Osteocyte (in vitro differentiated cells): Measurements from ENCODE around the gene FMR1. TPM values are rescaled to one million over a fixed set of nuclear protein-coding genes. Genes with fewer than 3 reads are reported as not detected.

Experiments used
- DNase-seq: peaks from one replicate; pipeline ENCODE4 v3.0.0; 2021; ENCODE audit warnings: mixed read lengths; ENCODE audit not compliant: unreplicated experiment; ENCODE audit errors: extremely low spot score
- H3K27ac Mint-ChIP-seq: one replicate; pipeline ENCODE4 v1.8.0; 2021; ENCODE audit warnings: mild to moderate bottlenecking, mixed read lengths; ENCODE audit not compliant: unreplicated experiment
- H3K27me3 Mint-ChIP-seq: one replicate; pipeline ENCODE4 v1.8.0; 2021; ENCODE audit warnings: mixed read lengths; ENCODE audit not compliant: unreplicated experiment
- H3K36me3 Mint-ChIP-seq: one replicate; pipeline ENCODE4 v1.8.0; 2021; ENCODE audit warnings: mixed read lengths; ENCODE audit not compliant: unreplicated experiment
- H3K4me1 Mint-ChIP-seq: one replicate; pipeline ENCODE4 v1.8.0; 2021; ENCODE audit warnings: mixed read lengths; ENCODE audit not compliant: unreplicated experiment
- H3K4me3 Mint-ChIP-seq: one replicate; pipeline ENCODE4 v1.8.0; 2021; ENCODE audit warnings: mild to moderate bottlenecking, moderate library complexity, mixed read lengths; ENCODE audit not compliant: unreplicated experiment
- H3K9me3 Mint-ChIP-seq: one replicate; pipeline ENCODE4 v1.8.0; 2021; ENCODE audit warnings: mixed read lengths; ENCODE audit not compliant: unreplicated experiment
- CTCF ChIP-seq: fragments of 200-600 bp; sonication (generic); IDR thresholded peaks from 2 replicates; pipeline ENCODE4 v1.5.0; 2021; ENCODE audit warnings: antibody characterized with exemption, mild to moderate bottlenecking, moderate library complexity
- total RNA-seq: library from RNA; stranded (reverse); gene quantifications from 2 replicates; pipeline ENCODE4 v1.2.1, GENCODE V29; 2021

FMR1 gene
- total RNA-seq, 1 donor from 2014 or later, result 59.8 TPM

GRCh38 chrX:147914591-147914990 lies 2.9 kb downstream of the FMR1 start:
- peaks cover 45% of the 10 kb centered on the region for H3K4me1 Mint-ChIP-seq
- H3K36me3 Mint-ChIP-seq, result no peaks in the 10 kb centered on the region
- H3K27ac Mint-ChIP-seq, result no peak overlapping the region
- TF ChIP-seq CTCF, result no peak
- DNase-seq, result no peak
- H3K4me3 Mint-ChIP-seq, result peak overlapping the region; percentile 92
- no peaks in the 10 kb centered on the region for H3K27me3 Mint-ChIP-seq
- peaks cover 6% of the 10 kb centered on the region for H3K9me3 Mint-ChIP-seq

GRCh38 chrX:147916375-147916968 lies 4.8 kb downstream of the FMR1 start:
- Mint-ChIP-seq H3K27ac (peak overlapping the region; percentile 79), H3K27me3 (no peaks in the 10 kb centered on the region), H3K4me3 (no peak overlapping the region), H3K36me3 (no peaks in the 10 kb centered on the region), H3K9me3 (peaks cover 5% of the 10 kb centered on the region), H3K4me1 (peaks cover 49% of the 10 kb centered on the region)
- TF ChIP-seq CTCF, result no peak
- no peak for DNase-seq

- no peaks in the 10 kb centered on the region for H3K36me3 Mint-ChIP-seq
- no peak overlapping the region for H3K4me3 Mint-ChIP-seq
- no peak overlapping the region for H3K27ac Mint-ChIP-seq
- H3K4me1 Mint-ChIP-seq, result peaks cover 52% of the 10 kb centered on the region
- DNase-seq, result no peak
- H3K9me3 Mint-ChIP-seq, result peaks cover 5% of the 10 kb centered on the region
- no peaks in the 10 kb centered on the region for H3K27me3 Mint-ChIP-seq
- TF ChIP-seq CTCF, result no peak
Observed at GRCh38 chrX:147917700-147918695, 6.3 kb downstream of the FMR1 start.

GRCh38 chrX:147920161-147920666 lies 8.5 kb downstream of the FMR1 start:
- Mint-ChIP-seq H3K4me3 (no peak overlapping the region), H3K4me1 (peaks cover 37% of the 10 kb centered on the region), H3K36me3 (no peaks in the 10 kb centered on the region), H3K9me3 (peaks cover 5% of the 10 kb centered on the region), H3K27me3 (no peaks in the 10 kb centered on the region), H3K27ac (no peak overlapping the region)
- TF ChIP-seq CTCF, result no peak
- no peak for DNase-seq

- Mint-ChIP-seq H3K27me3 (no peaks in the 10 kb centered on the region), H3K9me3 (peaks cover 9% of the 10 kb centered on the region), H3K36me3 (peaks cover 4% of the 10 kb centered on the region), H3K4me3 (no peak overlapping the region), H3K27ac (no peak overlapping the region), H3K4me1 (peaks cover 10% of the 10 kb centered on the region)
- no peak for TF ChIP-seq CTCF
- DNase-seq, result no peak
Observed at GRCh38 chrX:147923605-147924004, 11.9 kb downstream of the FMR1 start.
